NCI-H82 treated with DMSO at 0.1 percent for 48 hours (cell line): ENCODE data around the gene CERT1.
"Not testable (repeated sequence)": the region's sequence is repeated elsewhere in the genome, so short reads cannot be mapped to it uniquely, and the experiment has no call there.

Experiments
- DNase-seq: peaks from one replicate; lab custom pipeline; 2025; ENCODE audit not compliant: unreplicated experiment; lab: John Stamatoyannopoulos, UW

The CERT1 gene

GRCh38 chr5:75511435-75512382 is at the start of gene CERT1, which contains the start of gene POLK:
Gene CERT1 (minus strand): TSS chr5:75511629. CDS start chr5:75511207, 422 bp downstream.
Gene POLK (plus strand): TSS chr5:75511891.
- DNase-seq, result peak; percentile 93

- DNase-seq, result not testable (repeated sequence)
Observed at GRCh38 chr5:75560655-75561054, 49.2 kb upstream of the CERT1 start.

- no peak for DNase-seq
Observed at GRCh38 chr5:75558981-75559632, 47.7 kb upstream of the CERT1 start.

- no peak for DNase-seq
Observed at GRCh38 chr5:75558221-75558620, 46.8 kb upstream of the CERT1 start.

- DNase-seq, result no peak
Observed at GRCh38 chr5:75553358-75553757, 41.9 kb upstream of the CERT1 start.

- DNase-seq, result no peak
Observed at GRCh38 chr5:75552764-75553163, 41.3 kb upstream of the CERT1 start.

GRCh38 chr5:75551471-75551870 is 40.0 kb upstream of the CERT1 start:
- no peak for DNase-seq

GRCh38 chr5:75550597-75550996 is 39.2 kb upstream of the CERT1 start:
- no peak for DNase-seq

- no peak for DNase-seq
Observed at GRCh38 chr5:75547812-75548211, 36.4 kb upstream of the CERT1 start.

- DNase-seq, result no peak
Observed at GRCh38 chr5:75546830-75547229, 35.4 kb upstream of the CERT1 start.

GRCh38 chr5:75545131-75545530 is 33.7 kb upstream of the CERT1 start:
- DNase-seq, result no peak

- no peak for DNase-seq
Observed at GRCh38 chr5:75538211-75538610, 26.8 kb upstream of the CERT1 start.

GRCh38 chr5:75536694-75537360 is 25.4 kb upstream of the CERT1 start:
- no peak for DNase-seq

- DNase-seq, result no peak
Observed at GRCh38 chr5:75536147-75536546, 24.7 kb upstream of the CERT1 start.

GRCh38 chr5:75534734-75535133 is 23.3 kb upstream of the CERT1 start:
- DNase-seq, result no peak

GRCh38 chr5:75533716-75534115 is 22.3 kb upstream of the CERT1 start:
- DNase-seq, result not testable (repeated sequence)

- no peak for DNase-seq
Observed at GRCh38 chr5:75532190-75532589, 20.8 kb upstream of the CERT1 start.

- DNase-seq, result no peak
Observed at GRCh38 chr5:75529185-75529584, 17.8 kb upstream of the CERT1 start.

GRCh38 chr5:75526070-75526469 is 14.6 kb upstream of the CERT1 start:
- no peak for DNase-seq

GRCh38 chr5:75525344-75525743 is 13.9 kb upstream of the CERT1 start:
- DNase-seq, result no peak

- no peak for DNase-seq
Observed at GRCh38 chr5:75524591-75524990, 13.2 kb upstream of the CERT1 start.

- DNase-seq, result no peak
Observed at GRCh38 chr5:75524071-75524470, 12.6 kb upstream of the CERT1 start.
